ENCODE measurements around the gene ZNF592. TPM values are rescaled to one million over a fixed set of nuclear protein-coding genes. Genes with fewer than 3 reads are reported as not detected.

The ZNF592 gene
- total and polyA plus RNA-seq, 9 of the 15 experiments (the other 6 are each of a cell fraction or from before 2014, with no cell fraction given) = 0.88 to 23.8 (median 7.4) TPM

- no peak for TF ChIP-seq RFX1 (IDR thresholded peaks at IDR 0.05)
- no peak for TF ChIP-seq HEY1 (CRISPR knock-in tag; IDR thresholded peaks at IDR 0.05; ENCODE audit: borderline replicate concordance)
- no peak for TF ChIP-seq FOXJ3 (CRISPR knock-in tag; IDR thresholded peaks at IDR 0.05)
- TF ChIP-seq NCOA2 (IDR thresholded peaks at IDR 0.05; ENCODE audit: partially characterized antibody in 2 of 2) = no peak
- TF ChIP-seq ZBTB7A (IDR thresholded peaks at IDR 0.05; ENCODE audit: borderline replicate concordance, control insufficient read depth, low read depth, low read length) = peak; percentile 92
- peak; percentile 64 to 71 for TF ChIP-seq E2F6 (IDR thresholded peaks at IDR 0.05; ENCODE audit: borderline replicate concordance in 1 of 2, extremely low read depth in 1 of 2, insufficient read depth in 1 of 2, insufficient read length in 1 of 2, low read depth in 1 of 2, low read length in 1 of 2, poor library complexity in 1 of 2, severe bottlenecking in 1 of 2)
- no peak for TF ChIP-seq TEAD4 (IDR thresholded peaks at IDR 0.05; ENCODE audit: low read length)
- no peak for TF ChIP-seq TEAD4 (CRISPR knock-in tag; IDR thresholded peaks at IDR 0.05; ENCODE audit: borderline replicate concordance)
- no peak for TF ChIP-seq RBM15 (IDR thresholded peaks at IDR 0.05; ENCODE audit: insufficient read depth, low read length)
- no peak; the same call in 1 of the 2 replicates for TF ChIP-seq NCOR1 (IDR thresholded peaks at IDR 0.05)
- peak; percentile 48; the same call in 1 of the 2 replicates for TF ChIP-seq ZNF232 (CRISPR knock-in tag; IDR thresholded peaks at IDR 0.05)
- no peak for TF ChIP-seq IFI16 (CRISPR knock-in tag; IDR thresholded peaks at IDR 0.05)
- TF ChIP-seq KLF6 (CRISPR knock-in tag; IDR thresholded peaks at IDR 0.05; ENCODE audit: borderline replicate concordance) = peak; percentile 88; the same call in 1 of the 2 replicates
- peak; percentile 63; the same call in 1 of the 2 replicates for TF ChIP-seq RNF2 (IDR thresholded peaks at IDR 0.05)
- peak; percentile 70; the same call in 1 of the 2 replicates for TF ChIP-seq ELF4 (CRISPR knock-in tag; IDR thresholded peaks at IDR 0.05)
- no peak for TF ChIP-seq HIVEP1 (CRISPR knock-in tag; IDR thresholded peaks at IDR 0.05)
- peak; percentile 68 to 90 for TF ChIP-seq MNT (conservative IDR thresholded peaks at IDR 0.05)
- no peak for TF ChIP-seq RERE (CRISPR knock-in tag; IDR thresholded peaks at IDR 0.05; ENCODE audit: borderline replicate concordance)
- no peak for TF ChIP-seq ZNF668 (CRISPR knock-in tag; IDR thresholded peaks at IDR 0.05)
- TF ChIP-seq E2F3 (CRISPR knock-in tag; IDR thresholded peaks at IDR 0.05) = peak; percentile 83
Measured at GRCh38 chr15:84716036-84716732, 32.2 kb upstream of the ZNF592 start, which contains the start of gene SEC11A (continued).

Measured in K562 (cell line).